ENCODE results near the gene C5orf34. TPM values are rescaled to one million over a fixed set of nuclear protein-coding genes. Genes with fewer than 3 reads are reported as not detected.
"Not testable (repeated sequence)": the region's sequence is repeated elsewhere in the genome, so short reads cannot be mapped to it uniquely, and the experiment has no call there.

Gene C5orf34
- polyA plus RNA-seq, 1 of the 3 experiments (the other 2 are of a cell fraction): 2.9 TPM

DNA sequence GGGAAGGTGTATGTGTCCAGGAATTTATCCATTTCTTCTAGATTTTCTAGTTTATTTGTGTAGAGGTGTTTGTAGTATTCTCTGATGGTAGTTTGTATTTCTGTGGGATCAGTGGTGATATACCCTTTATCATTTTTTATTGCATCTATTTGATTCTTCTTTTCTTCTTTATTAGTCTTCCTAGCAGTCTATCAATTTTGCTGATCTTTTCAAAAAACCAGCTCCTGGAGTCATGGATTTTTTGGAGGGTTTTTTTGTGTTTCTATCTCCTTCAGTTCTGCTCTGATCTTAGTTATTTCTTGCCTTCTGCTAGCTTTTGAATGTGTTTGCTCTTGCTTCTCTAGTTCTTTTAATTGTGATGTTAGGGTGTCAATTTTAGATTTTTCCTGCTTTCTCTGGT lies 73.4 kb downstream of the C5orf34 start:
- H3F3A ChIP-seq (replicated peaks; ENCODE audit: insufficient read depth); H3K27ac ChIP-seq (ENCODE audit: low read depth in 2 of 2, low read length in 1 of 2); H3K9me3 ChIP-seq; POLR2A ChIA-PET; H3K4me1 ChIP-seq (ENCODE audit: control insufficient read depth in 1 of 2, insufficient read depth in 2 of 2, low read depth in 1 of 2, low read length in 1 of 2); H3K4me2 ChIP-seq; H3K27me3 ChIP-seq (ENCODE audit: insufficient read depth); H4K20me1 ChIP-seq (ENCODE audit: insufficient read depth); H3K4me3 ChIP-seq (ENCODE audit: low read depth in 2 of 2, low read length in 1 of 2); CTCF ChIA-PET; H3K79me2 ChIP-seq (ENCODE audit: insufficient read depth); H3K9ac ChIP-seq; DNase-seq; H2AFZ ChIP-seq (ENCODE audit: low read depth); H3K9me2 ChIP-seq: not testable (repeated sequence)
- H3K36me3 ChIP-seq (replicated peaks in 1 of 2; ENCODE audit: control insufficient read depth in 1 of 2, insufficient read depth in 2 of 2, low read length in 1 of 2): peaks cover 10 to 25% of the 10 kb centered on the region in 2 experiments

DNA sequence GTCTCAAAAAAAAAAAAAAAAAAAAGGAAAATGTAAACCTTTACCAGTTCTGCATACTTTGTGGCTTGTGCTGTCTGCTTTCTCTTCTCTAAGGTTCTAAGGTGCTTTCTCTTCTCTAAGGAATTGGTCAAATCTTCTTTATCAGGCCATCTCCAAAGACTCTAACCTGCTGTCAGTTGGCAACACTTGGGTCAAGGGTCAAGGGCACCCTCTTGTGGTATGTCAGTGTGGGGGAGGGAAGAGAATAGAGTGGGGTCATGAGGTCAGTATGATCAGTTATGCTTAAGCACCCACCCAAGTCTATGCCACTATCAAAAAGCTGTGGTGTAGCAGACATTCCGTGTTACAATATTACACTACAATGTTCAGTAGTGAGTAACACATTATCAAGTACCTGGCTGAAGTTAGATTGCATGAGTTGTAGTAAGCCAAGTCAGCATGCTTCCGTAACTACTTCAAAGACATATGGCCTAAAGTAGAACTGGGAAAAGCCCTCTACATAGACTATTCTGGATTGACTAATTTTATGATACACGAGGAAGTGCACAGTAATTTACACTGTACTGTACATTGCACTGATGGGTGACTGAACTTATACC lies 77.8 kb downstream of the C5orf34 start:
- TF ChIP-seq GATA2 (CRISPR knock-in tag; IDR thresholded peaks at IDR 0.05) (no peak), RCOR1 (IDR thresholded peaks at IDR 0.05; ENCODE audit: low read length) (no peak), YY1 (IDR thresholded peaks at IDR 0.05; ENCODE audit: low read depth) (no peak), EZH2phosphoT487 (IDR thresholded peaks at IDR 0.05; ENCODE audit: borderline replicate concordance, low read depth) (no peak), FOXM1 (IDR thresholded peaks at IDR 0.05; ENCODE audit: low read depth) (no peak), SIN3A (IDR thresholded peaks at IDR 0.05; ENCODE audit: borderline replicate concordance, low read depth, low read length) (no peak), JUND (IDR thresholded peaks at IDR 0.05) (no peak)
- TF ChIP-seq, protein P1, sequence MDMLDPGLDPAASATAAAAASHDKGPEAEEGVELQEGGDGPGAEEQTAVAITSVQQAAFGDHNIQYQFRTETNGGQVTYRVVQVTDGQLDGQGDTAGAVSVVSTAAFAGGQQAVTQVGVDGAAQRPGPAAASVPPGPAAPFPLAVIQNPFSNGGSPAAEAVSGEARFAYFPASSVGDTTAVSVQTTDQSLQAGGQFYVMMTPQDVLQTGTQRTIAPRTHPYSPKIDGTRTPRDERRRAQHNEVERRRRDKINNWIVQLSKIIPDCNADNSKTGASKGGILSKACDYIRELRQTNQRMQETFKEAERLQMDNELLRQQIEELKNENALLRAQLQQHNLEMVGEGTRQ (IDR thresholded peaks at IDR 0.05; ENCODE audit: borderline replicate concordance, low read depth, low read length): no peak
- TF ChIP-seq, protein P2, sequence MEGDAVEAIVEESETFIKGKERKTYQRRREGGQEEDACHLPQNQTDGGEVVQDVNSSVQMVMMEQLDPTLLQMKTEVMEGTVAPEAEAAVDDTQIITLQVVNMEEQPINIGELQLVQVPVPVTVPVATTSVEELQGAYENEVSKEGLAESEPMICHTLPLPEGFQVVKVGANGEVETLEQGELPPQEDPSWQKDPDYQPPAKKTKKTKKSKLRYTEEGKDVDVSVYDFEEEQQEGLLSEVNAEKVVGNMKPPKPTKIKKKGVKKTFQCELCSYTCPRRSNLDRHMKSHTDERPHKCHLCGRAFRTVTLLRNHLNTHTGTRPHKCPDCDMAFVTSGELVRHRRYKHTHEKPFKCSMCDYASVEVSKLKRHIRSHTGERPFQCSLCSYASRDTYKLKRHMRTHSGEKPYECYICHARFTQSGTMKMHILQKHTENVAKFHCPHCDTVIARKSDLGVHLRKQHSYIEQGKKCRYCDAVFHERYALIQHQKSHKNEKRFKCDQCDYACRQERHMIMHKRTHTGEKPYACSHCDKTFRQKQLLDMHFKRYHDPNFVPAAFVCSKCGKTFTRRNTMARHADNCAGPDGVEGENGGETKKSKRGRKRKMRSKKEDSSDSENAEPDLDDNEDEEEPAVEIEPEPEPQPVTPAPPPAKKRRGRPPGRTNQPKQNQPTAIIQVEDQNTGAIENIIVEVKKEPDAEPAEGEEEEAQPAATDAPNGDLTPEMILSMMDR (IDR thresholded peaks at IDR 0.05): no peak

More for the DNA sequence above, 77.8 kb downstream of the C5orf34 start:
- H3K9me2 ChIP-seq: no peaks in the 10 kb centered on the region
- ChIA-PET CTCF (interaction anchor here (0.6 kb wide), 1 partner anchor 27 kb away, joined by 3 read pairs; no protein-coding TSS in a partner anchor), POLR2A (no interaction called here)
- no peaks in the 10 kb centered on the region for H3K79me2 ChIP-seq (ENCODE audit: insufficient read depth)
- H3K36me3 ChIP-seq (replicated peaks in 1 of 2; ENCODE audit: control insufficient read depth in 1 of 2, insufficient read depth in 2 of 2, low read length in 1 of 2): no peaks in the 10 kb centered on the region
- WGBS (ENCODE audit: low lambda C conversion rate): 96% methylated on average over 3 of the region's 3 CpGs
- H4K20me1 ChIP-seq (ENCODE audit: insufficient read depth): no peaks in the 10 kb centered on the region
- H3K4me2 ChIP-seq: no peak overlapping the region
- H3F3A ChIP-seq (replicated peaks; ENCODE audit: insufficient read depth): peaks cover 3% of the 10 kb centered on the region
- H3K4me1 ChIP-seq (ENCODE audit: control insufficient read depth in 1 of 2, insufficient read depth in 2 of 2, low read depth in 1 of 2, low read length in 1 of 2): no peaks in the 10 kb centered on the region
- no peak overlapping the region for H3K27ac ChIP-seq (ENCODE audit: low read depth in 2 of 2, low read length in 1 of 2)
- DNase-seq: no peak
- no peaks in the 10 kb centered on the region for H3K9me3 ChIP-seq
- H3K9ac ChIP-seq: no peak overlapping the region
- H3K4me3 ChIP-seq (ENCODE audit: low read depth in 2 of 2, low read length in 1 of 2): no peak overlapping the region
- H3K27me3 ChIP-seq (ENCODE audit: insufficient read depth): no peaks in the 10 kb centered on the region
- H2AFZ ChIP-seq (ENCODE audit: low read depth): no peak overlapping the region

Other genes with a start within 250 kb of the C5orf34 start
- 8.2 and 11.3 TPM in 2 replicates for gene HMGCS1, start 201.7 kb downstream of the C5orf34 start, polyA plus RNA-seq (2012; rRNA removed)
- gene CCL28, start 102.8 kb downstream of the C5orf34 start, polyA plus RNA-seq (2012; rRNA removed): not detected in 2 replicates
- 5.7 and 6.9 TPM in 2 replicates for gene TMEM267, start 31.3 kb downstream of the C5orf34 start, polyA plus RNA-seq (2012; rRNA removed)
- 70.0 and 98.5 TPM in 2 replicates for gene PAIP1, start 41.9 kb upstream of the C5orf34 start, polyA plus RNA-seq (2012; rRNA removed)
- gene NNT, start 88.0 kb upstream of the C5orf34 start, polyA plus RNA-seq (2012; rRNA removed): 21.9 and 29.0 TPM in 2 replicates